CD4-positive, alpha-beta T cell treated with Interleukin-15 for 1 hour (primary cell): ENCODE measurements around the gene FURIN.
"Not testable (repeated sequence)": the region's sequence is repeated elsewhere in the genome, so short reads cannot be mapped to it uniquely, and the experiment has no call there.

ENCODE experiments used
- DNase-seq: peaks from one replicate; pipeline ENCODE4 v3.0.0-alpha.2; 2020

FURIN gene

DNA sequence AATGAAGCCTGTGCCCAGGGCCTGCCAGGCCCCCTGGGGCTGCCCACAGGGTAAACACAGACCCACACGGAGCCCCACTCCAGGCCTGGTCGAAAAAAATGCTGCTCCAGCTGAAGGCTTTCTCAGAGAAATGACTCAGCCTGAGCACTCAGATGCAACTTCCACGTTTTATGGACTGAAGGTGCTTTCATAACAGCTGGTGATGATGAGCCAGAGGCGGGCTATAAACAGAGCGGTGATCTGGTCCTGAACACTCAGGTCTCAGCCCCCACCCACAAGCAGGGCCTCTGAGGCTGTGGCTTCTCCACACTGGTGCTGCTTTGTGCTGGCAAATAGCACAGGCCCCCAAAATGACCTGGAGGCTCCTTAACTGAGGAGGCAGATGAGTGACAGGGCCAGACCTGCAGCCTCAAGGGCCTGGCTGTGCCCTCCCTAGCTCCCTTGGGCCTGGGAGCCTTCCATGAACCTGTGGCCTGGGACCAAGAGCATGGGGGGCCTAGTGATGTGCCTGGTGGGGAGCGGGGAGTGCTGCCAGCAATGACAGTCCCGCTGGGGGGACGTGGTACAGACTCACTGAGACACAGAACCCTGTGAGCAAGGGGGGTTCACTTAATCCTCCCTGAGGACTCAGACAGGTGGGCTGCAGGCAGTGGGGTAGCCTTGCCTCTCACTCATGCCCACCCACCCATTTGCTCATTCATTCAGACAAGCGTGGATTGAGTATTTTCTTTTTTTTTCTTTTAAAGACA, 23.0 kb upstream of the FURIN start:
- peak; percentile 73 for DNase-seq

DNA sequence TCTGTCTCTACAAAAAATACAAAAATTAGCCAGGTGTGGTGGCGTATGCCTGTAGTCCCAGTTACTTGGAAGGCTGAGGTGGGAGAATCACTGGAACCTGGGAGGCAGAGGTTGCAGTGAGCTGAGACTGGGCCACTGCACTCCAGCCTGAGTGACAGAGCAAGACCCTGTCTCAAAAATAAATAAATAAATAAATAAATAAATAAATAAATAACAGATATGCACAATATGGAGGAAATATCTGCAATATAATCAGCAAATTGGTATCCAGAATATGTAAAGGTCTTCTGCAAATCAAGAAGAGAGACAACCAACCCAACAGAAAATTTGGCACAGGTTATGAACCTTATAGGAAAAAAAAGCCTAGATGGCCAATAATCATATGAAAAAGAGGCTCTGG, 19.0 kb upstream of the FURIN start:
- DNase-seq: not testable (repeated sequence)

DNA sequence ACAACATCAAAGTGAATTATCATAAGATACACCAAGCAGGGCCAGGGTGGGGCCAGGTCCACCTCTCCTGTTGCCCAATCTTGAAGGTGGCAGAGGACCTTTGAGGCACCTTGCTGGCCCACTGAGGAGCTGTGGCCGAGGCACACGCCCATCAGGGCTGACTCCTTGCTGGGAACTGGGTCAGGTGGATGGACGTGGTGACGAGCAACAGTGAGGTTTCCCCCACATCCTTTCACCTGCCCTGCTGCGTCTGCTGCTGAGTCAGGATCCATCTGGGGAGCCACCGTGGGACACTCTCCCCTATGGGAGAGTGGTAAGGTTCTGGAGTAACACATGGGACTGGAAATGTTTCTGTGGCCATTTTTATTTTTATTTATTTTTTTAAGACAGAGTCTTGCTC, 17.3 kb upstream of the FURIN start:
- DNase-seq: peak; percentile 48

DNA sequence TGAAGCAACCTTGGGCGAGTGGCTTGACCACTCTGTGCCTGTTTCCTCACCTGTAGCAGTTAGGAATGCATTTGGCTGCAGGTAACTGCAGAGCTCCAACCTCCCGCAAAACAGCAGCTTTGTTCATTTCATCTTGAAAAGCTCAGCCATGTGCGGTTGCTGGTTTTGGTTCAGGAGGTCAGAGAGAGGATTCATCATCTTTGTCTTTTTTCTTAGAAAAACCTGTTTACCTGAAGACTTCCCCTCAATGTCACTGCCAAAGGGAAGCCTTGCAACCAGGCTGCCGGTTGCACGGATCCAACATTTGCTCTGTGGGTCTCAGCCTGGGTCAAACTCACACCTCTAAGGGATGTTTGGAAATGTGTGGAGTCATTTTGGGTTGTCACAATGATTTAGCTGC, 16.4 kb upstream of the FURIN start:
- DNase-seq: no peak

DNA sequence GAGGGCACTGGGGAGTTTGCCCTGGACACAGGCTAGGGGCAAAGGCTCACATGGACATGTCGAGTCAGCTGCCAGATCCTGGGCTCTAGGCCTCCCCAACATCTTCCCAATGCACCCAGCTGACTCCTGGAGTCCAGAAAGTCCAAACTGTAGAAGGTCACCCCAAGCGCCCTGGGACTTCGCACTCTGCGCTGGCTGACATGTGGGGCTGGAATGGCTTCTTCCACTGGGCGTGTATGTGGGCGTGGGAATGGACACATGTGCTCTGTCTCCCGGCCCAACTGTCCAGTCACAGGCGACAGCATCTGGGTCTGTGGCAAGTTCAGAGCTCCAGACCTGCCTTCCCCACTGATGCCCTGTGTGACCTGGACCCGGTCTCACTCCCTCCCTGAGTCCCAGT, 13.2 kb upstream of the FURIN start:
- no peak for DNase-seq

DNA sequence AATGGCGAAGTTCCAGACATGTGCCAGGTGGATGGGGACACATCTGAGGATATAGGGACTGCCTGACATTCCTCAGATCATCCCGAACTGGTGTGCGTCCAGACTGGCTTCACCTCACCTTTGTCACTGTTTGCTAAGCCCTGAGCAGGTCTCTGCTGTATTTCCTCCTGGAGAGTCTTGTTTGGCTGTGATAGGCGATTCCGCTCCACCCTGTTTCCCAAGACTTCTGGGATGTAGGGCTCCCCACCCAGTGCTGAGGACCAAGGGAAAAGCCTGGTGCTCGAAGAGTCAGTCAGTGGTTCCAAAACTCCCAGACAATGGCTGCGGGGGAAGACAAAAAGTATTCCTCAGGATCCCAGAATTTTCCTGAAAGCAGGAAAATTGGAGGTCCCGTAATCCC, 11.1 kb upstream of the FURIN start:
- no peak for DNase-seq

DNA sequence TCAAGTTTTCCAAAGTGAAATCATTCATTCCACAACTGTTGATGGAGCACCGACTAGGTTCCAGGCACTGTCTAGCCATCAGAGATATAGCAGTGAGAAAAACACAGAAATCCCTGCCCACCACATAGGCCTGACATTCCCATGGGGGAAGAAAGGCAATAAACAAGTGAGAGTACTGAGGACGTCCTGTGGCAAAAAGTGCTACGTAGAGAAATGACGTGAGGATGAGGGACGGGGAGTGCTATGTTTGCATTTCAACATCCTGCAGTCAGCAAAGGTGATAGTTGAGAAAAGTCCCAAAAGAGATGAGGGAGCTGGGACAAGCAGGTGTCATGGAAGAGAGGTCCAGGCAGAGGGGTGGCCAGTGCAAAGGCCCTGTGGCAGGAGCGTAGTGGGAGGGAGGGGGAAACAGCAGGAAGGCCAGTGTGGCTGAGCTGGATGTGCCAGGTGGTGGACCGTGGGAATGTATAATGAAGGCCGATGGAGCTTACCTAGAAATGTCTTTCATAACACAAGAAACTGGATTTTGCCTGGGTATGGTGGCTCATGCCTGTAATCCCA, 10.4 kb upstream of the FURIN start:
- no peak for DNase-seq

DNA sequence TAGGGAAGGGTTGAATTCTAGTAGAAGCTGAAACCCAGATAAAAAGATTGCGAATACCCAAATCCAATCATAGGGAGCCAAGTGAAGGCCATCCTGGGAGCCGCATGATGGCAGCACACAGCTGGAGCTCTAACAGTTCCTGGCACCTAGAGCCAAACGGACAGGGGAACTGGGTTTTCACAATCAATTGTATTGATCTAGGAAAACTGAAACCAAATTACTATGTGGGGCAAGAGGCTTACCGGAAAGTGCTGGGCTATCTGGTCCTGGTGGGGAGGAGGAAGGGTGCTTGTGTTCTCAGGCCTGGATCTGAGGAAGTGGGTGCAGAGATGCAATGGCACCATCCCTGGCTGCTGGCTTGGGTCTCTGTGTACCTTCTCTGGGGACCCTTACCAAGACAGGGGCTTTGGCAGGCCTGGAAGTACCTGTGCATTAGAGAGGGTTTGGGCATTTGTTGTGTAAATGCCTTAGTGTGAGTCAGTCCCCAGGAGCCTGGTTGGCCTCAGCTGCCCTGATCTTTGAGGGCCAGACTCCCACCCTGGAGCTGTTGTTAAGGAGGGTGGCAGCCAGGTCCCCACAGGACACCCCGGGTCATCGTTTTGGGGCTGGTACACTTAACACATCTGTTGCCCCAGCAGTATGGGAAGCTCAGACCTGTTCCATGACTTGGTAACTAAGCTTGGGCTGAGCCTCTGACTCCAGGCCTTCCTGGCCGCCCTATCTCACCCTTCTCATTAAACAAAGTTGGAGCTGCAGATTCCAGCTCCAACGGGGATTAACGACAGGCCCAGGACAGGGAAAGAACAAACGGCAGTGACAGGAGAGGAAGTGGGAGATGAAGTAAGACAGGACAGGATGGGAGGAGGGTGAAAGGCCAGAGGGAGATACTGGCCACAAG, 8.9 kb upstream of the FURIN start:
- DNase-seq: no peak

DNA sequence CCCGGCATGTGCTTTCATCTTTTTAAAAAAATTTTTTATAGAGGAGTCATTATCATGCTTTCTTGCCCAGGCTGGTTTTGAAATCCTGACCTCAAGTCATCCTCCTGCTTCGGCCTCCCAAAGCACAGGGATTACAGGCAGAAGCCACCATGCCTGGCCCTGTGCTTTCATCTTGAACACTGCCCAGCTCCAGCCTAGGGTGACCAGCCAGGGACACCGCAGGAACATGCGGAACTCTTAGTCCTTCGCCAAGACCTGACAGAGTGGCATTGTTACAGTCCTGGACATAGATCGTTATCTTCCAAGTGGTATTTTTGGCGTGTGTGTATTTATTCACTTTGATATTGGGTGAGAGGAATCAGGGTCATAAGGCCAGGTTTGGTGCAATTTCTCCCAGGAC, 7.9 kb upstream of the FURIN start:
- DNase-seq: no peak

DNA sequence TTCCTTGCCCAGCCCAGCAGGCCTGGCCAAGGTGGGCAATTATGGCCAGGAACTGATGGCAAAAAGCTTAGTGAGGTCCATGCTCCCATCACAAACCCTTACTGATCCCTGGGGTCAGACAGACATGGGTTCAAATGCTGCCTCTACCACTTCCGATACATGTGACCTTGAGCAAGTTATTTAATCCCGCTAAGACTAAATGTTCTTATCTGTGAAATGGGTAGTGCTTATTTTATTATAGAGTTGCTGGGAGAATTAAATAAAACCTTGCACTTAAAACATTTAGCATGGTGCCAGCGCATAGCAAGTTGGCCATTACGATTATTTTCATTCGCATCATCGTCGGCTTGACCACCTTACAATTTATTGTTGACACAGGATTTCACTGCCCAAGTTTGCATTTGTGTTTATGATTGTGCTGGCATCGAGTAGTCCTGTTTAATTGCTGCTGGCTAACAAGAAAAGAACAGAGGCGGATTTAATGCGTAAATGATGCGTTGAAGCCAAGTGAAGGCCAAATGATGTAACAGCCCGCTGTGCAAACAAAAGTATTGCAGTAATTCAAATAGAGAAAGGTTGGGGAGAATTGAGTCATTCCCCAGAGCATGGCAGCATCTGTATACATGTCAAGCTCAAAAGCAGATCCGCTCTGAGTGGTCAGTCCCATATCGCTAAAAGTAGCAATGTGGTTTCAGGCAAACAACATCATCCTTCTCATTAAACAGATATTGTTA, 7.3 kb upstream of the FURIN start:
- no peak for DNase-seq

DNA sequence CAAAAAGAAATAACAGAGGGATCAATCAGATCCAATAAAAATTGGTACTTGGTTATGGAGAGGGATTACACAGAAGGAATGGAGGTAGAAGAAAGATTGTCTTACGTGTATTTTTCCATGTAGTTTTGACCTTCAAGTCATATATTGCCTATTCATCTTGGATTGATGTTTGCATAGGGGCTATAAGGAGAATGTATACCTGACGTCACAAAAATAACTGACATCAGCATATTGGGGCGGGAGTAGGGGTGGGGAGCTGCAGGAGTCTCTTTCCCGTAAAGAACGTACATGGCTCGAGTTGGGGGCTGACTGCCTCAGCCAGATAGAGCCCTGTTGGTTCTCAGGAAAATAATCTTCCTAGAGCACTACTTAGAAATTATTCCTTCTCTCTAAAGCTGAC, 5.9 kb upstream of the FURIN start:
- DNase-seq: no peak

DNA sequence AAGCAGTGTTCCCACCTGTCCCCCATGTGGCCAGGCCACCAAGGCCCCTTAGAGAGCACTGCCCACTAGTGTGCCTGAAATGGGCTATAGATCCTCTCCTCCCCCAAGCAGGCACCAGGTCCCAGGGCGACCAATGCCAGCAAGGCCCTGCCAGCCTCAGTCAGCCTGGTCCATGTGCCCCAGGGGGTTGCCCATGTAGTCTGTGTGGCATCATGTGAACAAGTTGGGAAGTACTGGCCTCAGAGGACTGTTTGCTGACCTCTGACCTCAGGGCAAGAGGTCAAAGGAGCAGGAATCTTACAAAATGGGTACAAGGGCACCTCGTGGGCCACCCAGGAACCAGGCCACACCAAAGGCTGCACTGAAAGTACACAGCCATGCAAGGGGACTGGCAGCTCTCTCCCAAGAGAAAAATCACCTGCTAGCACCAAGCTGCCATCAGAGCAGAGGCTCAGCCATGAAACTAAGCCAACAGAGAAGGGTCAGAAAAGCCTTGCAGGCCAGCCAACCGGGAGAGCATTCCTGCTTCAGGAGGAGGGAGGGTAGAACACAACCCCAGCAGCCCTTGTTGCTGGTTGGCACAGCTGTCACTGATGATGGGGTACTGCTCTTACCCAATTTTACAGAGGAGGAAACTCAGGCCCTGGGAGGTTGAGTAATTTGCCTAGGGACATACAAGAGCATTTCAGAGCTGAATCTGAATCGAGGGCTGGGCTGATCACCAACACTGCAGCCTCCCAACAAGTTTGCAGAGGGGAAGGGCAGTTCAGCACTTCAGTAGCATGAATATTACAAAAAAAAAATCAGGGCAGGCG, 5.2 kb upstream of the FURIN start:
- DNase-seq: peak; percentile 53

DNA sequence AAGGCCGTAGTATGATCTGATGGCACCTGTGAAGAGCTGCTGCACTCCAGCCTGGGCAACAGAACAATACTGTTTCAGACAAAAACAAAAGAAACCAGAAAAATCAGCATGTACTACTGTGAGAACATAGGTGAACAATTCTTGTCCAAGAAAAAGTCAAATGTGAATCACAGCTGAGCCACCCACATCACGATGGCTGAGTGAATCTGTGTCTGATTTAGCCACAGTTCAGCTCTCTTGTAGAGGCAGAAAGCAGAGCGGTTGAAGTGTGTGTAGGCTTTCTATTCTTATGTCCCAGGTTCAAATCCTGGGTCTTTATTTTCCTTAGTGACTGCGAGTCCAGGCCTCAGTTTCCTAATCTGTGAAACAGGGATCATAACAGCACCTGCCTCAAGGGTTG, 4.4 kb upstream of the FURIN start:
- DNase-seq: no peak

DNA sequence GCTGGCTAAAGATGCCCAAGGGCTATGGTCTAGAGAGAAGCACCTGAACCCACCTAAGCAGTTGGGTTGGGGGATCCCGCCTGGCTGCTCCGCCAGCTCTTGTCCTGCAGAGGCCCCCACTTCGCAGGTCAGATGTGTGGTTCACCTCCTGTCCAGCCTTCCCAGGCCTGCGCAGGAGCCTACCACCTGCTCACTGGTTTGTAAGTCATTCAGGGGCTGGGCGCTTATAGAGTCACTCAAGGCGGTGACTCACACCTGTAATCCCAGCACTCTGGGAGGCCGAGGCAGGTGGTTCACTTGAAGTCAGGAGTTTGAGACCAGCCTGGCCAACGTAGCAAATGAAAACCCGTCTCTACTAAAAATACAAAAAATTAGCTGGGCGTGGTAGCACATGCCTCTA, 3.9 kb upstream of the FURIN start:
- no peak for DNase-seq

DNA sequence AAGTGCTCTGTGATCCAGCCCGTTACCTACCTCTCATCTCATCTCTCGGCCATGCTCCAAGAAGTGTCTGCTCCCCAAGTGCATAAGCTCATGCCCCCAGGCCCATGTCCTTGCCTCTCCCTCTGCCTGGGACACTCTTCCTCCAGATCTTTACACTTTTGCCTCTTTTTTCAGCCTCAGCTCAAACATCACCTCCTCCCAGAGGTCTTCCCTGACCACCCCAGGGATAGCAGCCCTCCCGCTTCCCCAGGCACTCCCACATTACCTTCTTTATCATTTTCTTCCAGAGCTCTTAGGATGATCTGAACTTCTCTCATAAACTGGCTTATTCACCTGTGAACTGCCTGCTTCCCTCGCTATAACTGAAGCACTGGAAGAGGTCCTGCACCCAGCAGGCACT, 2.7 kb upstream of the FURIN start:
- DNase-seq: no peak

DNA sequence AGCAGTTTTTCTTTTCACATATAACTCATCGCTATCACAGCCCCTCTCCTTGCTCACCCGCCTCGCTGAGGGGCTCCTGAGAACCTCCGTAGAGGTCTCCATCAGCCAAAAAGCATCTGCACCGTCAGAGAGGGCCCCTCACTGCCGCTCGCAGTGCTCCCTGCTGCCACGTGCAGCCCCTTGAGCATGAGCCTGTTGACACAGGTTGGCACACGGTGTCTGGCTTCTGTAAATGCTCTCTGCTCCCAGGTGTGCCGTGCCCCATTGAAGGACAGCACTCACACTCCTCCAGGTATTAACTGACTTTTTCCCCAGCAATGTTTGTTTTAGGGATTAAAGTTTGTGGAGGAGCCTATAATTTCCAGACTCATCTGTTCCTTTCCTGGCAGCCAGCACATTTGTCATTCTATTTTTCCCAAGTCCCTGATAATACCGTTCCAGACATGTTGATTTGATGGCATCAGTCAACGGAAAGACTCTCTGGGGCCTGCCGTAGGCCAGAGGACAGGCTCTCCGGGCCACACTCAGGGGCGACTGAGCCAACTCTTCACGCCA, 2.1 kb upstream of the FURIN start:
- no peak for DNase-seq

DNA sequence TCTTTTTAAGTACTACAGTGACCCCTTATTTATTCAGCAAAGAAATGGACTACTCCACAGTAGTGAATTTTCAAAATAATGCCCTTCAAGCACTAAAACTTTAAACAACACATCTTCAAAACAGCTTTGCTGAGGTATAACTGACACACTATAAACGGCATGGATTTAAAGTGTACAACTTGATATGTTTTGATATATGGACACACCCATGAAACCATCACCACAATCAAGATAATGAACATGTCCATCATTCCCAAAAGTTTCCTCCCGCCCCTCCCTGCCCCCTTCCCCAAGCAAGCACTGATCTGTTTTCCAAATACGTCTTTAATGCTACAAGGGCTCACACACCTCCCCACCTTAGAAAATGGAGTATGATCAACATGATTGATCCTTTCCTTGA, 1.6 kb upstream of the FURIN start:
- DNase-seq: no peak

DNA sequence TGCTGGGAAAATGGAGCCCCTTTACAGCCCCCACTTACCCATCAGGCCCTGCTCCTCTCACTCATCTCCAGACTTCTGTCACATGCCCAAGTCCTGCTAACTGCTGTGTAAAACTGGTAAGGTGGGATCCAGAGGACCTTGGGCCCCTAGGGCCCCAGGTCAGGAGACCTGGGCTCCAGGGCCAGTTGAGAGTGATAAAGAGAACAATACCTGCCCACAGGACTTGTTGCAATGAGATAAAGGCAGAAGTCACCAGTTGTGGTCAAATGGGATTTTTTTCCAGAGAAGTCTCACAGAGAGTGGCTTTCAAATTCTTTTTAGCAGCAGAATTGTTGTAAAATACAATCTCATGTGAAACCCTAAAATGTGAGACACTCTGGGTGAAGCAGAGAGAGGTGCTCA, 753 bp downstream of the FURIN start:
- DNase-seq: no peak

DNA sequence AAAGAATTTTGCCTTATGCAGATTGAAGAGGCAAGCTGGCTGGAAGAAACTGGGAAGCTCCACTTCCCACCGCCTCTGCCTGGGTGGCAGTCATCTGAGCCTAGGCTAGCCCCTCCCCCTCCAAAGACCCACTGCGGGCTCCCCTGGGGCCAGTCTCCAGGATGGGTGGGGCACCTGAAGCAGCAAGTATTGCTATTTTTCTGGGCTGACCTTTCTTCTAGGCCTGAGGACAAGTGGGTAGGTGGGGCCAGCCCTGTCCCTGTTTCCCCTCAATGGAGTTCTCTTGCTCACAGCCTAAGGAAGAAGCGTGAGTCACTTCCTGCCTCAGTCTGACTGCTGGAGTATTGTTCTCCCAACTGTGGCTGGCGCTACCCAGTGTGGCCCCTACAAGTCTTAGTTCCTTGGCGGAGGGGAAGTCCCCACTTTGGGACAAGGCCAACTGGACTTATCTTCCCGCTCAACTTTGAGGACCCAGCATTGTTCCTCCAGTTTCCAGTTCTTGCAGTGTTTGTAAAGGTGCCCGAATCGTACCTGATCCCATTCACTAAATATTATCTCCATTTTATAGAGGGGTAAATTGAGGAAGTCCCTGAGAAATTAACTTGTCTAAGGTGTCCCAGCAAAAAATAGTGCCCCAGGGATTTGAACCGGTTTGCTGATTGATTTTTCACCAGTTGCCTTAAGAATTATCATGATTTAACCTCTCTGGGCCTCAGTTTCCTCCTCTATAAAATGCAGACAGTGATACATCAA, 1.4 kb downstream of the FURIN start:
- peak; percentile 70 for DNase-seq

DNA sequence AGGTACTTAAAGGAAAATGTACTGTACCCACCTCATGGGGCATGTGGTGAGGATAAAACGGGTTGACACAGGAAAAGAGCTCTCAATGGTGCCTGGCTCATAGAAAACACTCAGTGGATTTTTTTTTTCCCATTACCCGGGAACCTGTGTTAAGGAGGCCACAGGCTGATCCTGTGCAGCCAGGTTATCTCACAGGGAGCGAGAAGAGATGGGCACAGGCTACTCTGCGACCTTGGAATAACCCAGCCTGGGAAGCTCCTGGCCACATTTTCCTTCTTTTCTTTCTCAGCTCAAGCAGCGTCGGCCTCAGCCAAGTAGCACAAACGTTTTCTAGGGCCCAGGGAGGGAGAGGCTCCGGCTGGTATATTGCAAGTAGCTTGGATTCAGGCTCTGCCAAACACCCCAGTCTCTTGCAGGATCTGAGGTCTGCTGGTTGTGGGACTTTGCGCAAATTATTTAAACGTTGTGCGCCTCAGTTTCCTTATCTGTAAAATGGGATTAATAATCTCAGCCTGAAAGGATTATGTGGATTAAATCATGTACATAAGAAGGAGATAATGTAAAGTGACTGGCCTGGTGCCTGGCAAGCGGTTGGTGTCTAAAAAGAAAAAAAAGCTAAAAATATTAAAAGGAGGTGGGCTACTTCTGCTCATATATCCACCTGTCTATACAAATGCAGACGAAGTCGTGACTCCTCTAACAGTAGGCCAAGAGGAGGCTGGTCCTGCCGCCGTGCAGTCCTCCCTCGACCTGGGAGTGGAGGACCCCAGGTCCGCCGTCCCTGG, 2.2 kb downstream of the FURIN start:
- DNase-seq: no peak
